K562 (cell line): ENCODE data around the gene USP20. TPM values are rescaled to one million over a fixed set of nuclear protein-coding genes. Genes with fewer than 3 reads are reported as not detected.

ENCODE experiments used
- BCL6 ChIP-seq: fragments of 250-450 bp; sonication (Bioruptor Pico); IDR thresholded peaks from 2 replicates; pipeline ENCODE4 v1.4.0; 2020
- BCOR ChIP-seq: fragments of 450-650 bp; IDR thresholded peaks from 2 replicates; pipeline ENCODE4 v1.6.1; 2016
- CEBPZ ChIP-seq: fragments of 150-350 bp; IDR thresholded peaks from 2 replicates; pipeline ENCODE4 v1.6.1; 2014; ENCODE audit warnings: low read depth, mild to moderate bottlenecking, low read length, borderline replicate concordance
- CHD4 ChIP-seq: fragments of 200-600 bp; sonication (generic); IDR thresholded peaks from 3 replicates; pipeline ENCODE4 v1.6.1; 2012; ENCODE audit warnings: low read depth, mild to moderate bottlenecking, mixed read lengths, low read length, inconsistent platforms; ENCODE audit not compliant: insufficient read depth, insufficient replicate concordance, poor library complexity, severe bottlenecking
- L3MBTL2 ChIP-seq: fragments of 450-650 bp; IDR thresholded peaks from 2 replicates; pipeline ENCODE4 v1.6.1; 2016; ENCODE audit warnings: mild to moderate bottlenecking, moderate library complexity
- MNT ChIP-seq, 2 experiments: fragments of 450-650 bp; conservative IDR thresholded peaks; 2 replicates each; pipeline ENCODE4 v1.6.1; 2017; ENCODE audit warnings: mild to moderate bottlenecking in 2 of 2, moderate library complexity in 2 of 2
- ZEB2 ChIP-seq: fragments of 450-650 bp; IDR thresholded peaks from 2 replicates; pipeline ENCODE4 v1.6.1; 2016
- ZNF140 ChIP-seq: fragments of 250-450 bp; sonication (Bioruptor Pico); IDR thresholded peaks from 2 replicates; pipeline ENCODE4 v1.8.0; 2021; ENCODE audit warnings: moderate library complexity, mild to moderate bottlenecking, inconsistent platforms
- ZNF518B ChIP-seq: fragments of 250-450 bp; sonication (Bioruptor Pico); IDR thresholded peaks from 2 replicates; pipeline ENCODE4 v1.5.0; 2021; ENCODE audit warnings: mild to moderate bottlenecking, moderate library complexity
- polyA plus RNA-seq, 8 experiments: library from polyadenylated mRNA; depleted of rRNA in 4 of 8; stranded (reverse) in 5 of 8; unstranded in 3 of 8; fragments of >200 nt; fragmentation: Nextera tagmentation in 2 of 8; fragmentation: Illumina TruSeq in 1 of 8; extraction: Ambion mirVana in 2 of 8; extraction: Trizol in 1 of 8; gene quantifications; 2 replicates each; pipeline versions ENCODE4 v1.2.1 to v1.2.3, GENCODE V29; 2011 to 2014; ENCODE audit warnings: inconsistent platforms in 1 of 8, missing spikeins in 1 of 8
- total RNA-seq, 7 experiments: library from RNA; depleted of rRNA in 6 of 7; stranded (reverse); fragments of >200 nt in 6 of 7; fragmentation: Illumina TruSeq in 2 of 7; extraction: Trizol in 2 of 7; gene quantifications; 2 replicates each; pipeline versions ENCODE4 v1.2.1 to v1.2.3, GENCODE V29; 2011 to 2021; ENCODE audit warnings: low replicate concordance in 1 of 7

Gene USP20
- total and polyA plus RNA-seq, 9 of the 15 experiments (the other 6 are each of a cell fraction or from before 2014, with no cell fraction given): 1.9 to 136 (median 49.1) TPM

GRCh38 chr9:129826759-129827158 lies 8.5 kb upstream of the USP20 start (continued):
- TF ChIP-seq ZNF518B (no peak), L3MBTL2 (no peak), ZNF140 (CRISPR knock-in tag) (peak; percentile 64; the same call in 1 of the 2 replicates), BCOR (peak; percentile 98), BCL6 (CRISPR knock-in tag) (no peak), ZEB2 (no peak), MNT (conservative IDR thresholded peaks at IDR 0.05) (0 out of 4 replicates have a peak, but pooled peaks of 1 of the 2 experiments have one; percentile 2), CEBPZ (no peak), CHD4 (peak; percentile 95)
